Keratinocyte (primary cell): ENCODE data around the gene LANCL3. TPM values are rescaled to one million over a fixed set of nuclear protein-coding genes. Genes with fewer than 3 reads are reported as not detected.

Experiments
- DNase-seq: peaks from one replicate; pipeline ENCODE4 v3.0.0-alpha.2; 2011; ENCODE audit warnings: low read depth, missing footprints, low spot score
- FAIRE-seq: peaks from 2 replicates; lab custom pipeline; 2011; peaks lifted over from hg19 to GRCh38; lab: Jason Lieb, UNC
- H2AFZ ChIP-seq: 2 replicates; pipeline ENCODE4 v1.6.0; 2012; ENCODE audit warnings: low read length, control low read depth, inconsistent platforms; ENCODE audit not compliant: control insufficient read depth
- H3K27ac ChIP-seq: 2 replicates; pipeline ENCODE4 v1.5.1; 2011; ENCODE audit warnings: low read length; ENCODE audit not compliant: control insufficient read depth, insufficient read depth
- H3K27me3 ChIP-seq: 3 replicates; pipeline ENCODE4 v1.6.0; 2011; ENCODE audit warnings: low read length; ENCODE audit not compliant: control insufficient read depth, insufficient read depth; ENCODE audit errors: extremely low read depth
- H3K36me3 ChIP-seq, 2 experiments: 2 replicates in 1 of 2; 3 replicates in 1 of 2; pipeline ENCODE4 v1.5.1; 2011; ENCODE audit warnings: low read length in 2 of 2, mild to moderate bottlenecking in 1 of 2; ENCODE audit not compliant: control insufficient read depth in 2 of 2, insufficient read depth in 2 of 2; ENCODE audit errors: extremely low read depth in 1 of 2
- H3K4me1 ChIP-seq: 3 replicates; pipeline ENCODE4 v1.5.1; 2011; ENCODE audit warnings: low read length; ENCODE audit not compliant: control insufficient read depth, insufficient read depth; ENCODE audit errors: extremely low read depth
- H3K4me2 ChIP-seq: 3 replicates; pipeline ENCODE4 v1.6.0; 2011; ENCODE audit warnings: low read depth, low read length; ENCODE audit not compliant: control insufficient read depth, insufficient read depth; ENCODE audit errors: extremely low read depth
- H3K4me3 ChIP-seq, 3 experiments: fragments of 200-600 bp in 1 of 3; sonication (generic) in 1 of 3; 2 replicates in 2 of 3; 3 replicates in 1 of 3; pipeline ENCODE4 v1.5.1; 2011 to 2016; ENCODE audit warnings: low read length in 3 of 3, mild to moderate bottlenecking in 3 of 3, control low read depth in 2 of 3, inconsistent platforms in 1 of 3, low read depth in 1 of 3, mixed read lengths in 1 of 3, mixed run types in 1 of 3, moderate library complexity in 1 of 3; ENCODE audit not compliant: control insufficient read depth in 2 of 3, insufficient read depth in 2 of 3; ENCODE audit errors: extremely low read depth in 1 of 3
- H3K79me2 ChIP-seq: 2 replicates; pipeline ENCODE4 v1.6.0; 2012; ENCODE audit warnings: low read length; ENCODE audit not compliant: control insufficient read depth, insufficient read depth
- H3K9ac ChIP-seq: 3 replicates; pipeline ENCODE4 v1.6.0; 2011; ENCODE audit warnings: low read length; ENCODE audit not compliant: control insufficient read depth, insufficient read depth; ENCODE audit errors: extremely low read depth
- H3K9me1 ChIP-seq: 3 replicates; pipeline ENCODE4 v1.6.0; 2011; ENCODE audit warnings: low read length; ENCODE audit not compliant: control insufficient read depth, insufficient read depth; ENCODE audit errors: extremely low read depth
- H3K9me3 ChIP-seq: 2 replicates; pipeline ENCODE4 v1.5.1; 2012; ENCODE audit warnings: low read depth, low read length; ENCODE audit not compliant: control insufficient read depth
- H4K20me1 ChIP-seq: 3 replicates; pipeline ENCODE4 v1.6.0; 2011; ENCODE audit warnings: low read length; ENCODE audit not compliant: control insufficient read depth, insufficient read depth; ENCODE audit errors: extremely low read depth
- EZH2 ChIP-seq: IDR thresholded peaks from one replicate; pipeline ENCODE4 v1.6.1; 2012; ENCODE audit warnings: inconsistent platforms, mild to moderate bottlenecking, low read length, moderate library complexity
- dilution Hi-C: fragments of 300-500 bp; cut with MboI; formaldehyde crosslinking; loops from one replicate; pipeline ENCODE4 v1.7.0; 2020; ENCODE audit warnings: low sequenced_read_pairs; ENCODE audit not compliant: extremely low pct_ligation_motif_present
- polyA plus RNA-seq, 5 experiments: library from polyadenylated mRNA; depleted of rRNA in 3 of 5; stranded (reverse) in 3 of 5; stranded (forward) in 1 of 5; unstranded in 1 of 5; fragments of >200 nt; gene quantifications; 1 replicate in 1 of 5; 2 replicates in 3 of 5; 3 replicates in 1 of 5; pipeline versions ENCODE4 v1.2.1 to v1.2.3, GENCODE V29; 2011 to 2012; ENCODE audit warnings: missing spikeins in 2 of 5, low read depth in 1 of 5, low replicate concordance in 1 of 5
- TF ChIP-seq, protein P1 (sequence below), 3 experiments: IDR thresholded peaks in 1 of 3; conservative IDR thresholded peaks in 1 of 3; optimal IDR thresholded peaks in 1 of 3; 2 replicates in 2 of 3; 3 replicates in 1 of 3; pipeline versions ENCODE3 to v1.5.1; 2011; ENCODE audit warnings: low read length in 3 of 3, mild to moderate bottlenecking in 3 of 3, moderate library complexity in 2 of 3, control low read depth in 1 of 3, inconsistent platforms in 1 of 3; ENCODE audit not compliant: insufficient read depth in 2 of 3; ENCODE audit errors: extremely low read depth in 1 of 3

LANCL3 gene
- polyA plus RNA-seq, 1 donor (not counting 4 experiments of a cell fraction or from before 2014, with no cell fraction given) = 0.97 TPM

DNA sequence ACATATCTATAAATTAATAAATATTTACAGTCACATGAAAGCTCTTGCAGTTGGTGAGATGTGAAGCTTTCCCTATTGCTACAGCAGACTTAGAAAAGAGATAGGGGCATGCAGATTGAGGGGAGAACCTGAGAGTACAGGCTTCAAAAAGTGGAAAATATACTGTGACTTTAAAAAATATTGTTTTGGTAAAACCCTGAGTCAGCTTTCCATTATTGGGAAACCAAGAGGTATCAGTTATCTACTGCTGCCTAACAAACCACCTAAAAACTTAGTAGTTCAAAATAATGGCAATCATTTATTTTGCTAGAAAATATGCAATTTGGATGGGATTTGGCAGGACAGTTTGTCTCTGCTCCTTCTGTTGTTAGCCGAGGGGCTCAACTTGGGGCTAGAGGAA is 38.3 kb downstream of the LANCL3 start:
- Histone ChIP-seq H3K36me3 (no peaks in the 10 kb centered on the region), H3K79me2 (no peaks in the 10 kb centered on the region), H3K9me3 (no peaks in the 10 kb centered on the region), H3K27ac (no peak overlapping the region), H3K9me1 (no peaks in the 10 kb centered on the region), H3K27me3 (no peaks in the 10 kb centered on the region), H4K20me1 (no peaks in the 10 kb centered on the region), H3K4me2 (no peak overlapping the region), H3K4me1 (no peaks in the 10 kb centered on the region), H3K4me3 (no peak overlapping the region), H2AFZ (no peak overlapping the region), H3K9ac (no peak overlapping the region)
- DNase-seq (no peak), FAIRE-seq (no peak)
- dilution Hi-C loops = no loop called here
- TF ChIP-seq, protein P1, sequence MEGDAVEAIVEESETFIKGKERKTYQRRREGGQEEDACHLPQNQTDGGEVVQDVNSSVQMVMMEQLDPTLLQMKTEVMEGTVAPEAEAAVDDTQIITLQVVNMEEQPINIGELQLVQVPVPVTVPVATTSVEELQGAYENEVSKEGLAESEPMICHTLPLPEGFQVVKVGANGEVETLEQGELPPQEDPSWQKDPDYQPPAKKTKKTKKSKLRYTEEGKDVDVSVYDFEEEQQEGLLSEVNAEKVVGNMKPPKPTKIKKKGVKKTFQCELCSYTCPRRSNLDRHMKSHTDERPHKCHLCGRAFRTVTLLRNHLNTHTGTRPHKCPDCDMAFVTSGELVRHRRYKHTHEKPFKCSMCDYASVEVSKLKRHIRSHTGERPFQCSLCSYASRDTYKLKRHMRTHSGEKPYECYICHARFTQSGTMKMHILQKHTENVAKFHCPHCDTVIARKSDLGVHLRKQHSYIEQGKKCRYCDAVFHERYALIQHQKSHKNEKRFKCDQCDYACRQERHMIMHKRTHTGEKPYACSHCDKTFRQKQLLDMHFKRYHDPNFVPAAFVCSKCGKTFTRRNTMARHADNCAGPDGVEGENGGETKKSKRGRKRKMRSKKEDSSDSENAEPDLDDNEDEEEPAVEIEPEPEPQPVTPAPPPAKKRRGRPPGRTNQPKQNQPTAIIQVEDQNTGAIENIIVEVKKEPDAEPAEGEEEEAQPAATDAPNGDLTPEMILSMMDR (optimal IDR thresholded peaks at IDR 0.05 in 1 of 3, IDR thresholded peaks at IDR 0.05 in 1 of 3, conservative IDR thresholded peaks at IDR 0.05 in 1 of 3; ENCODE audit: extremely low read depth in 1 of 3, insufficient read depth in 2 of 3, low read length in 3 of 3) = no peak
- TF ChIP-seq EZH2 = no peak

DNA sequence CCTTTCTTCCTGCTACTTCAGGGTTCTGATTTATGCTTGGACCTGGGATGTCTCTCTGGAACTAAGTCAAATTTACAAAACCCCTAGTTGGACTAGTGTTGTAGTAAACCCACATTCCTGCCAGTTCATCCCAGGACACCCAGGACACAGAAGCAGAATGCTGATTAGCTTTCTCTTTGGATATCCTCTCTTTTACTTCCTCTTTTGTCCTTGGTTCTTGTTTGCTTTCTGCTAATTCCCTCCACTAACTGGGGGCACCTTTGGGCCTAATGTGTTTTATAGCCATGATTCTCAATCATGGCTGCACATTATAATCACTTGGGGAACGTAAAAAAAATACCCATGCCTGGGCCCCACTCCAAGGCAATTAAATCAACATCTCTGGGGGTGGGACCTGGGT is 42.5 kb downstream of the LANCL3 start:
- Histone ChIP-seq H3K9ac (no peak overlapping the region), H3K4me2 (no peak overlapping the region), H2AFZ (no peak overlapping the region), H4K20me1 (no peaks in the 10 kb centered on the region), H3K9me1 (no peaks in the 10 kb centered on the region), H3K4me3 (no peak overlapping the region), H3K4me1 (no peaks in the 10 kb centered on the region), H3K79me2 (no peaks in the 10 kb centered on the region), H3K36me3 (no peaks in the 10 kb centered on the region), H3K27me3 (no peaks in the 10 kb centered on the region), H3K9me3 (no peaks in the 10 kb centered on the region), H3K27ac (no peak overlapping the region)
- FAIRE-seq (no peak), DNase-seq (no peak)
- dilution Hi-C loops = no loop called here
- TF ChIP-seq, protein P1 (optimal IDR thresholded peaks at IDR 0.05 in 1 of 3, IDR thresholded peaks at IDR 0.05 in 1 of 3, conservative IDR thresholded peaks at IDR 0.05 in 1 of 3; ENCODE audit: extremely low read depth in 1 of 3, insufficient read depth in 2 of 3, low read length in 3 of 3) = no peak
- TF ChIP-seq EZH2 = no peak
